WTC11 (cell line): ENCODE results near the gene SUGT1. TPM values are rescaled to one million over a fixed set of nuclear protein-coding genes. Genes with fewer than 3 reads are reported as not detected.

Experiments
- ATAC-seq: fragments of 200-7000 bp; cut with Tn5 transposase; 2 replicates; pipeline ENCODE4 v1.10.0; 2021; ENCODE audit warnings: mild to moderate bottlenecking, moderate library complexity
- CTCF ChIA-PET: fragments of 300-600 bp; sonication (Branson Sonifier 250); formaldehyde crosslinking; loops from one replicate; lab custom pipeline; 2021; ENCODE audit warnings: antibody characterized with exemption; lab: Charles Lee
- POLR2A ChIA-PET: fragments of 350-600 bp; sonication (Branson Sonifier 250); formaldehyde crosslinking; loops from one replicate; lab custom pipeline; 2021; ENCODE audit warnings: antibody characterized with exemption; lab: Charles Lee
- DNase-seq: peaks from one replicate; pipeline ENCODE4 v3.0.0; 2021; ENCODE audit warnings: low spot score
- H3K27ac Mint-ChIP-seq: 2 replicates; pipeline ENCODE4 v1.8.0; 2021; ENCODE audit warnings: mixed read lengths
- H3K27me3 Mint-ChIP-seq: 2 replicates; pipeline ENCODE4 v1.8.0; 2021; ENCODE audit warnings: low read depth, mild to moderate bottlenecking, moderate library complexity, mixed read lengths
- H3K36me3 Mint-ChIP-seq: 2 replicates; pipeline ENCODE4 v1.8.0; 2021; ENCODE audit warnings: mixed read lengths
- H3K4me1 Mint-ChIP-seq: 2 replicates; pipeline ENCODE4 v1.8.0; 2022; ENCODE audit warnings: mixed read lengths
- H3K4me3 Mint-ChIP-seq: 2 replicates; pipeline ENCODE4 v1.8.0; 2021; ENCODE audit warnings: mild to moderate bottlenecking, moderate library complexity, mixed read lengths
- H3K9me3 Mint-ChIP-seq: 2 replicates; pipeline ENCODE4 v1.8.0; 2021; ENCODE audit warnings: mixed read lengths
- AR ChIP-seq: fragments of 250-450 bp; sonication (Bioruptor Pico); IDR thresholded peaks from 2 replicates; pipeline ENCODE4 v1.9.0; 2021; ENCODE audit warnings: mild to moderate bottlenecking
- ATF3 ChIP-seq: sonication (generic); formaldehyde crosslinking; conservative IDR thresholded peaks from 2 replicates; pipeline ENCODE4 v1.8.1; 2022; ENCODE audit warnings: mild to moderate bottlenecking, missing genetic modification reagents
- CREB1 ChIP-seq: sonication (generic); formaldehyde crosslinking; IDR thresholded peaks from 2 replicates; pipeline ENCODE4 v1.8.0; 2023; ENCODE audit warnings: mild to moderate bottlenecking, missing genetic modification reagents
- E2F1 ChIP-seq: sonication (generic); formaldehyde crosslinking; IDR thresholded peaks from 2 replicates; pipeline ENCODE4 v1.8.0; 2022; ENCODE audit warnings: mild to moderate bottlenecking, missing genetic modification reagents
- ERG ChIP-seq: fragments of 250-450 bp; sonication (Bioruptor Pico); IDR thresholded peaks from 2 replicates; pipeline ENCODE4 v1.8.0; 2021; ENCODE audit warnings: mild to moderate bottlenecking
- ETV6 ChIP-seq: sonication (generic); formaldehyde crosslinking; IDR thresholded peaks from 2 replicates; pipeline ENCODE4 v1.8.1; 2022; ENCODE audit warnings: mild to moderate bottlenecking, missing genetic modification reagents
- FOXK1 ChIP-seq: sonication (generic); formaldehyde crosslinking; IDR thresholded peaks from 2 replicates; pipeline ENCODE4 v1.8.0; 2022; ENCODE audit warnings: mild to moderate bottlenecking, moderate library complexity, missing genetic modification reagents
- FOXP1 ChIP-seq: sonication (generic); formaldehyde crosslinking; IDR thresholded peaks from 2 replicates; pipeline ENCODE4 v1.8.0; 2022; ENCODE audit warnings: missing genetic modification reagents, mild to moderate bottlenecking, moderate library complexity, borderline replicate concordance
- GRHL2 ChIP-seq: fragments of 250-450 bp; sonication (Bioruptor Pico); IDR thresholded peaks from 2 replicates; pipeline ENCODE4 v1.8.0; 2022; ENCODE audit warnings: mild to moderate bottlenecking, moderate library complexity; ENCODE audit not compliant: insufficient replicate concordance, severe bottlenecking
- IRF1 ChIP-seq: sonication (generic); formaldehyde crosslinking; IDR thresholded peaks from 2 replicates; pipeline ENCODE4 v1.8.0; 2023; ENCODE audit warnings: missing genetic modification reagents
- JAZF1 ChIP-seq: fragments of 250-450 bp; sonication (Bioruptor Pico); IDR thresholded peaks from 2 replicates; pipeline ENCODE4 v1.9.0; 2021; ENCODE audit warnings: moderate library complexity, mild to moderate bottlenecking, inconsistent platforms
- KAT7 ChIP-seq: sonication (generic); formaldehyde crosslinking; IDR thresholded peaks from 2 replicates; pipeline ENCODE4 v1.8.1; 2023; ENCODE audit warnings: missing genetic modification reagents, mild to moderate bottlenecking, borderline replicate concordance
- MLX ChIP-seq: sonication (generic); formaldehyde crosslinking; IDR thresholded peaks from 2 replicates; pipeline ENCODE4 v1.8.1; 2023; ENCODE audit warnings: mild to moderate bottlenecking, missing genetic modification reagents, moderate library complexity
- MYBL2 ChIP-seq: sonication (generic); formaldehyde crosslinking; IDR thresholded peaks from 2 replicates; pipeline ENCODE4 v1.8.1; 2023; ENCODE audit warnings: mild to moderate bottlenecking, moderate library complexity, missing genetic modification reagents
- NFYB ChIP-seq: sonication (generic); formaldehyde crosslinking; conservative IDR thresholded peaks from 2 replicates; pipeline ENCODE4 v1.8.0; 2022; ENCODE audit warnings: low read depth, missing genetic modification reagents
- NR2C2 ChIP-seq: sonication (generic); formaldehyde crosslinking; IDR thresholded peaks from 2 replicates; pipeline ENCODE4 v1.8.0; 2022; ENCODE audit warnings: mild to moderate bottlenecking, missing genetic modification reagents
- RELA ChIP-seq: sonication (generic); formaldehyde crosslinking; IDR thresholded peaks from 2 replicates; pipeline ENCODE4 v1.8.1; 2022; ENCODE audit warnings: missing genetic modification reagents, mild to moderate bottlenecking, borderline replicate concordance
- SOX15 ChIP-seq: fragments of 250-450 bp; sonication (Bioruptor Pico); IDR thresholded peaks from 2 replicates; pipeline ENCODE4 v1.9.0; 2021; ENCODE audit warnings: mild to moderate bottlenecking
- ZBTB21 ChIP-seq: sonication (generic); formaldehyde crosslinking; IDR thresholded peaks from 2 replicates; pipeline ENCODE4 v1.8.1; 2023; ENCODE audit warnings: mild to moderate bottlenecking, missing genetic modification reagents, borderline replicate concordance
- ZBTB43 ChIP-seq: sonication (generic); formaldehyde crosslinking; IDR thresholded peaks from 2 replicates; pipeline ENCODE4 v1.8.1; 2023; ENCODE audit warnings: mild to moderate bottlenecking, missing genetic modification reagents
- ZNF232 ChIP-seq: sonication (generic); formaldehyde crosslinking; IDR thresholded peaks from 2 replicates; pipeline ENCODE4 v1.8.0; 2022; ENCODE audit warnings: mild to moderate bottlenecking, missing genetic modification reagents
- ZNF317 ChIP-seq: sonication (generic); formaldehyde crosslinking; IDR thresholded peaks from 2 replicates; pipeline ENCODE4 v1.8.1; 2023; ENCODE audit warnings: low read depth, mild to moderate bottlenecking, moderate library complexity, missing genetic modification reagents, borderline replicate concordance
- ZNF396 ChIP-seq: fragments of 250-450 bp; sonication (Bioruptor Pico); IDR thresholded peaks from 2 replicates; pipeline ENCODE4 v1.8.0; 2021; ENCODE audit warnings: mild to moderate bottlenecking, moderate library complexity, borderline replicate concordance
- total RNA-seq: library from RNA; stranded (reverse); gene quantifications from 3 replicates; pipeline ENCODE4 v1.2.3, GENCODE V29; 2021

Gene SUGT1
- total RNA-seq, 1 experiment from 2014 or later: 76.3 TPM

GRCh38 chr13:52642131-52642530 lies 10.5 kb upstream of the SUGT1 start, which contains the start of gene HNRNPA1L2:
TSS of gene HNRNPA1L2 (plus strand) at chr13:52642431. CDS start at chr13:52642493, 62 bp downstream.
- Mint-ChIP-seq H3K27me3 (no peaks in the 10 kb centered on the region), H3K36me3 (peaks cover 12% of the 10 kb centered on the region; the same call in 1 of the 2 replicates), H3K4me1 (peaks cover 8% of the 10 kb centered on the region; the same call in 1 of the 2 replicates), H3K4me3 (no peak within 1 kb of the TSS), H3K9me3 (no peaks in the 10 kb centered on the region)
- DNase-seq: no peak
- ATAC-seq: no peak
- POLR2A ChIA-PET: no interaction called here
- no peak for TF ChIP-seq RELA (CRISPR knock-in tag)
- TF ChIP-seq, all 79 proteins: peak for 0
- CTCF ChIA-PET: no interaction called here
- H3K27ac Mint-ChIP-seq: no peak within 1 kb of the TSS

- ATAC-seq (no peak), DNase-seq (no peak)
- Mint-ChIP-seq H3K4me1 (no peaks in the 10 kb centered on the region), H3K9me3 (no peaks in the 10 kb centered on the region), H3K27me3 (no peaks in the 10 kb centered on the region), H3K36me3 (peaks cover 14% of the 10 kb centered on the region; the same call in 1 of the 2 replicates), H3K27ac (peak overlapping the region; percentile 5; the same call in 1 of the 2 replicates), H3K4me3 (no peak overlapping the region)
- TF ChIP-seq SOX15 (no peak), ATF3 (CRISPR knock-in tag) (no peak), FOXK1 (no peak), NFYB (CRISPR knock-in tag) (no peak), CREB1 (CRISPR knock-in tag) (no peak), E2F1 (no peak), GRHL2 (CRISPR knock-in tag) (no peak), ZBTB43 (no peak), KAT7 (no peak), ZBTB21 (CRISPR knock-in tag) (no peak), AR (CRISPR knock-in tag) (no peak)
- POLR2A ChIA-PET: interaction anchor here (1.1 kb wide), 1 partner anchor 9 kb away, joined by 3 read pairs; the partner anchor contains the start of gene SUGT1
- CTCF ChIA-PET: no interaction called here
These were observed 8.5 kb upstream of the SUGT1 start for GRCh38 chr13:52644108-52644507.

GRCh38 chr13:52646967-52647366 lies 5.7 kb upstream of the SUGT1 start:
- Mint-ChIP-seq H3K4me3 (no peak overlapping the region), H3K4me1 (peaks cover 7% of the 10 kb centered on the region), H3K27ac (no peak overlapping the region), H3K27me3 (no peaks in the 10 kb centered on the region), H3K9me3 (no peaks in the 10 kb centered on the region), H3K36me3 (peaks cover 26% of the 10 kb centered on the region)
- CTCF ChIA-PET: no interaction called here
- TF ChIP-seq NR2C2 (CRISPR knock-in tag): no peak
- no peak for TF ChIP-seq ETV6 (CRISPR knock-in tag)
- TF ChIP-seq ERG (CRISPR knock-in tag): no peak
- TF ChIP-seq ZBTB21 (CRISPR knock-in tag): no peak
- no peak for TF ChIP-seq FOXP1
- TF ChIP-seq IRF1 (CRISPR knock-in tag): no peak
- no peak for TF ChIP-seq MLX
- no peak for TF ChIP-seq ZNF317 (CRISPR knock-in tag)
- TF ChIP-seq JAZF1 (CRISPR knock-in tag): no peak
- TF ChIP-seq ZNF232 (CRISPR knock-in tag): no peak
- TF ChIP-seq MYBL2 (CRISPR knock-in tag): no peak
- TF ChIP-seq ZNF396: no peak
- ATAC-seq: no peak
- POLR2A ChIA-PET: no interaction called here
- DNase-seq: no peak
